Smooth muscle cell (in vitro differentiated cells): ENCODE data around the gene FILIP1L. TPM values are rescaled to one million over a fixed set of nuclear protein-coding genes. Genes with fewer than 3 reads are reported as not detected.
A peak's percentile ranks its signal among the peaks of the same experiment; 100 is the strongest.

Experiments
- DNase-seq: peaks from one replicate; lab custom pipeline; 2025; ENCODE audit not compliant: unreplicated experiment; lab: John Stamatoyannopoulos, UW
- H2AFZ ChIP-seq: fragments of 200-600 bp; sonication (generic); 2 replicates; pipeline ENCODE4 v1.6.0; 2016; ENCODE audit warnings: antibody characterized with exemption, low read depth, mild to moderate bottlenecking
- H3F3A ChIP-seq: fragments of 200-600 bp; sonication (generic); 2 replicates; pipeline ENCODE4 v1.6.0; 2017; ENCODE audit warnings: antibody characterized with exemption, low read depth
- H3K27ac ChIP-seq: fragments of 200-600 bp; sonication (generic); 2 replicates; pipeline ENCODE4 v1.5.1; 2016; ENCODE audit warnings: low read depth, mild to moderate bottlenecking
- H3K27me3 ChIP-seq: fragments of 200-600 bp; sonication (generic); 2 replicates; pipeline ENCODE4 v1.6.1; 2016; ENCODE audit warnings: low read depth, mild to moderate bottlenecking
- H3K36me3 ChIP-seq: fragments of 200-600 bp; sonication (generic); 2 replicates; pipeline ENCODE4 v1.5.1; 2016; ENCODE audit warnings: low read depth
- H3K4me1 ChIP-seq: fragments of 200-600 bp; sonication (generic); 2 replicates; pipeline ENCODE4 v1.5.1; 2016; ENCODE audit warnings: low read depth
- H3K4me2 ChIP-seq: fragments of 200-600 bp; sonication (generic); 2 replicates; pipeline ENCODE4 v1.6.0; 2016; ENCODE audit warnings: mild to moderate bottlenecking
- H3K4me3 ChIP-seq: fragments of 200-600 bp; sonication (generic); 2 replicates; pipeline ENCODE4 v1.5.1; 2016; ENCODE audit warnings: mild to moderate bottlenecking
- H3K79me2 ChIP-seq: fragments of 200-600 bp; sonication (generic); 2 replicates; pipeline ENCODE4 v1.6.0; 2016; ENCODE audit warnings: low read depth, mild to moderate bottlenecking
- H3K9ac ChIP-seq: fragments of 200-600 bp; sonication (generic); 2 replicates; pipeline ENCODE4 v1.6.0; 2016; ENCODE audit warnings: low read depth
- H3K9me3 ChIP-seq: fragments of 200-600 bp; sonication (generic); replicated peaks from 2 replicates; pipeline ENCODE4 v1.5.1; 2016; ENCODE audit warnings: low read depth
- H4K20me1 ChIP-seq: fragments of 200-600 bp; sonication (generic); 2 replicates; pipeline ENCODE4 v1.6.0; 2016; ENCODE audit warnings: low read depth
- CTCF ChIP-seq: fragments of 200-600 bp; sonication (generic); IDR thresholded peaks from 2 replicates; pipeline ENCODE4 v1.5.1; 2017; ENCODE audit warnings: borderline replicate concordance, mild to moderate bottlenecking, antibody characterized with exemption; ENCODE audit not compliant: insufficient read depth, poor library complexity, severe bottlenecking
- WGBS: methylation state at CpG from one replicate; pipeline ENCODE4 v1.1.7; 2016; ENCODE audit warnings: low lambda C conversion rate; 5-methylcytosine and 5-hydroxymethylcytosine counted together
- polyA plus RNA-seq: library from polyadenylated mRNA; unstranded; fragments of >200 nt; fragmentation: Nextera tagmentation; extraction: Ambion mirVana; gene quantifications from 2 replicates; pipeline ENCODE4 v1.2.1, GENCODE V29; 2016
- total RNA-seq: library from RNA; depleted of rRNA; stranded (reverse); fragments of >200 nt; gene quantifications from 2 replicates; pipeline ENCODE4 v1.2.3, GENCODE V29; 2014

The FILIP1L gene
- total and polyA plus RNA-seq, 2 experiments from 2014 or later, result 56.2 to 104 TPM

GRCh38 chr3:99971761-99972160 is 142.5 kb downstream of the FILIP1L start:
- no peaks in the 10 kb centered on the region for H3K4me1 ChIP-seq
- H3K9me3 ChIP-seq, result no peaks in the 10 kb centered on the region
- WGBS, result 95% methylated on average over 3 of the region's 3 CpGs
- H3F3A ChIP-seq, result no peaks in the 10 kb centered on the region
- no peaks in the 10 kb centered on the region for H3K36me3 ChIP-seq
- no peak overlapping the region for H3K4me3 ChIP-seq
- H3K27me3 ChIP-seq, result no peaks in the 10 kb centered on the region
- DNase-seq, result no peak
- TF ChIP-seq CTCF, result no peak
- H3K4me2 ChIP-seq, result no peak overlapping the region
- no peaks in the 10 kb centered on the region for H3K79me2 ChIP-seq
- H2AFZ ChIP-seq, result no peak overlapping the region
- no peak overlapping the region for H3K27ac ChIP-seq
- H3K9ac ChIP-seq, result no peak overlapping the region
- no peaks in the 10 kb centered on the region for H4K20me1 ChIP-seq

- no peak for TF ChIP-seq CTCF
- no peaks in the 10 kb centered on the region for H3K27me3 ChIP-seq
- WGBS, result 92% methylated on average over 1 of the region's 1 CpG
These were observed 144.1 kb downstream of the FILIP1L start for GRCh38 chr3:99970198-99970597.

GRCh38 chr3:99969136-99969535 is 145.2 kb downstream of the FILIP1L start:
- no peak for DNase-seq
- no peak overlapping the region for H3K4me2 ChIP-seq
- no peak overlapping the region for H3K4me3 ChIP-seq
- no peak overlapping the region for H3K27ac ChIP-seq
- no peaks in the 10 kb centered on the region for H3K4me1 ChIP-seq
- H3K79me2 ChIP-seq, result no peaks in the 10 kb centered on the region
- no peaks in the 10 kb centered on the region for H4K20me1 ChIP-seq
- no peaks in the 10 kb centered on the region for H3F3A ChIP-seq
- H3K9me3 ChIP-seq, result no peaks in the 10 kb centered on the region
- no peak overlapping the region for H3K9ac ChIP-seq
- no peaks in the 10 kb centered on the region for H3K27me3 ChIP-seq
- H2AFZ ChIP-seq, result no peak overlapping the region
- H3K36me3 ChIP-seq, result no peaks in the 10 kb centered on the region
- TF ChIP-seq CTCF, result no peak
- WGBS, result 67% methylated on average over 3 of the region's 3 CpGs

More at GRCh38 chr3:99970198-99970597, 144.1 kb downstream of the FILIP1L start:
- Histone ChIP-seq H3F3A (no peaks in the 10 kb centered on the region), H3K9me3 (no peaks in the 10 kb centered on the region), H3K4me1 (no peaks in the 10 kb centered on the region), H3K9ac (no peak overlapping the region), H3K79me2 (no peaks in the 10 kb centered on the region), H4K20me1 (no peaks in the 10 kb centered on the region), H3K4me3 (no peak overlapping the region), H3K27ac (no peak overlapping the region), H2AFZ (no peak overlapping the region), H3K4me2 (no peak overlapping the region), H3K36me3 (no peaks in the 10 kb centered on the region)
- DNase-seq, result no peak

GRCh38 chr3:99967796-99968195 is 146.5 kb downstream of the FILIP1L start:
- no peaks in the 10 kb centered on the region for H3F3A ChIP-seq
- no peaks in the 10 kb centered on the region for H3K4me1 ChIP-seq
- no peaks in the 10 kb centered on the region for H4K20me1 ChIP-seq
- peak overlapping the region; percentile 20 for H3K4me2 ChIP-seq
- no peaks in the 10 kb centered on the region for H3K9me3 ChIP-seq
- H3K27me3 ChIP-seq, result no peaks in the 10 kb centered on the region
- no peak for TF ChIP-seq CTCF
- 34% methylated on average over 2 of the region's 2 CpGs for WGBS
- no peak overlapping the region for H3K4me3 ChIP-seq
- peak overlapping the region; percentile 13 for H2AFZ ChIP-seq
- H3K36me3 ChIP-seq, result no peaks in the 10 kb centered on the region
- H3K9ac ChIP-seq, result no peak overlapping the region
- no peaks in the 10 kb centered on the region for H3K79me2 ChIP-seq
- H3K27ac ChIP-seq, result peak overlapping the region; percentile 66
- DNase-seq, result no peak
